HL-60 (cell line): ENCODE data around the gene MIPOL1.

Experiments
- CTCF ChIP-seq: IDR thresholded peaks from one replicate; pipeline ENCODE4 v1.5.1; 2011; ENCODE audit warnings: low read length, control low read depth, inconsistent platforms; ENCODE audit not compliant: insufficient read depth
- REST ChIP-seq: IDR thresholded peaks from 2 replicates; pipeline ENCODE4 v1.6.1; 2012; ENCODE audit warnings: low read depth; ENCODE audit not compliant: insufficient replicate concordance

GRCh38 chr14:37195327-37195726 is 2.4 kb upstream of the MIPOL1 start:
- TF ChIP-seq CTCF: no peak
- TF ChIP-seq REST: no peak
